Keratinocyte (primary cell): ENCODE data around the gene ZNF516. TPM values are rescaled to one million over a fixed set of nuclear protein-coding genes. Genes with fewer than 3 reads are reported as not detected.

Experiments used
- DNase-seq: peaks from one replicate; pipeline ENCODE4 v3.0.0-alpha.2; 2011; ENCODE audit warnings: low read depth, missing footprints, low spot score
- FAIRE-seq: peaks from 2 replicates; lab custom pipeline; 2011; peaks lifted over from hg19 to GRCh38; lab: Jason Lieb, UNC
- H2AFZ ChIP-seq: 2 replicates; pipeline ENCODE4 v1.6.0; 2012; ENCODE audit warnings: low read length, control low read depth, inconsistent platforms; ENCODE audit not compliant: control insufficient read depth
- H3K27ac ChIP-seq: 2 replicates; pipeline ENCODE4 v1.5.1; 2011; ENCODE audit warnings: low read length; ENCODE audit not compliant: control insufficient read depth, insufficient read depth
- H3K27me3 ChIP-seq: 3 replicates; pipeline ENCODE4 v1.6.0; 2011; ENCODE audit warnings: low read length; ENCODE audit not compliant: control insufficient read depth, insufficient read depth; ENCODE audit errors: extremely low read depth
- H3K36me3 ChIP-seq, 2 experiments: 2 replicates in 1 of 2; 3 replicates in 1 of 2; pipeline ENCODE4 v1.5.1; 2011; ENCODE audit warnings: low read length in 2 of 2, mild to moderate bottlenecking in 1 of 2; ENCODE audit not compliant: control insufficient read depth in 2 of 2, insufficient read depth in 2 of 2; ENCODE audit errors: extremely low read depth in 1 of 2
- H3K4me1 ChIP-seq: 3 replicates; pipeline ENCODE4 v1.5.1; 2011; ENCODE audit warnings: low read length; ENCODE audit not compliant: control insufficient read depth, insufficient read depth; ENCODE audit errors: extremely low read depth
- H3K4me2 ChIP-seq: 3 replicates; pipeline ENCODE4 v1.6.0; 2011; ENCODE audit warnings: low read depth, low read length; ENCODE audit not compliant: control insufficient read depth, insufficient read depth; ENCODE audit errors: extremely low read depth
- H3K4me3 ChIP-seq, 3 experiments: fragments of 200-600 bp in 1 of 3; sonication (generic) in 1 of 3; 2 replicates in 2 of 3; 3 replicates in 1 of 3; pipeline ENCODE4 v1.5.1; 2011 to 2016; ENCODE audit warnings: low read length in 3 of 3, mild to moderate bottlenecking in 3 of 3, control low read depth in 2 of 3, inconsistent platforms in 1 of 3, low read depth in 1 of 3, mixed read lengths in 1 of 3, mixed run types in 1 of 3, moderate library complexity in 1 of 3; ENCODE audit not compliant: control insufficient read depth in 2 of 3, insufficient read depth in 2 of 3; ENCODE audit errors: extremely low read depth in 1 of 3
- H3K79me2 ChIP-seq: 2 replicates; pipeline ENCODE4 v1.6.0; 2012; ENCODE audit warnings: low read length; ENCODE audit not compliant: control insufficient read depth, insufficient read depth
- H3K9ac ChIP-seq: 3 replicates; pipeline ENCODE4 v1.6.0; 2011; ENCODE audit warnings: low read length; ENCODE audit not compliant: control insufficient read depth, insufficient read depth; ENCODE audit errors: extremely low read depth
- H3K9me1 ChIP-seq: 3 replicates; pipeline ENCODE4 v1.6.0; 2011; ENCODE audit warnings: low read length; ENCODE audit not compliant: control insufficient read depth, insufficient read depth; ENCODE audit errors: extremely low read depth
- H3K9me3 ChIP-seq: 2 replicates; pipeline ENCODE4 v1.5.1; 2012; ENCODE audit warnings: low read depth, low read length; ENCODE audit not compliant: control insufficient read depth
- H4K20me1 ChIP-seq: 3 replicates; pipeline ENCODE4 v1.6.0; 2011; ENCODE audit warnings: low read length; ENCODE audit not compliant: control insufficient read depth, insufficient read depth; ENCODE audit errors: extremely low read depth
- CTCF ChIP-seq, 3 experiments: IDR thresholded peaks in 1 of 3; conservative IDR thresholded peaks in 1 of 3; optimal IDR thresholded peaks in 1 of 3; 2 replicates in 2 of 3; 3 replicates in 1 of 3; pipeline versions ENCODE3 to v1.5.1; 2011; ENCODE audit warnings: low read length in 3 of 3, mild to moderate bottlenecking in 3 of 3, moderate library complexity in 2 of 3, control low read depth in 1 of 3, inconsistent platforms in 1 of 3; ENCODE audit not compliant: insufficient read depth in 2 of 3; ENCODE audit errors: extremely low read depth in 1 of 3
- EZH2 ChIP-seq: IDR thresholded peaks from one replicate; pipeline ENCODE4 v1.6.1; 2012; ENCODE audit warnings: inconsistent platforms, mild to moderate bottlenecking, low read length, moderate library complexity
- dilution Hi-C: fragments of 300-500 bp; cut with MboI; formaldehyde crosslinking; loops from one replicate; pipeline ENCODE4 v1.7.0; 2020; ENCODE audit warnings: low sequenced_read_pairs; ENCODE audit not compliant: extremely low pct_ligation_motif_present
- polyA plus RNA-seq, 5 experiments: library from polyadenylated mRNA; depleted of rRNA in 3 of 5; stranded (reverse) in 3 of 5; stranded (forward) in 1 of 5; unstranded in 1 of 5; fragments of >200 nt; gene quantifications; 1 replicate in 1 of 5; 2 replicates in 3 of 5; 3 replicates in 1 of 5; pipeline versions ENCODE4 v1.2.1 to v1.2.3, GENCODE V29; 2011 to 2012; ENCODE audit warnings: missing spikeins in 2 of 5, low read depth in 1 of 5, low replicate concordance in 1 of 5

The ZNF516 gene
- polyA plus RNA-seq, 1 donor (not counting 4 experiments of a cell fraction or from before 2014, with no cell fraction given): 9.3 TPM

GRCh38 chr18:76425146-76426131, 69.6 kb downstream of the ZNF516 start:
- no peak overlapping the region for H2AFZ ChIP-seq
- FAIRE-seq: no peak
- H3K9me1 ChIP-seq: no peaks in the 10 kb centered on the region
- peaks cover 12% of the 10 kb centered on the region for H4K20me1 ChIP-seq
- DNase-seq: no peak
- no peaks in the 10 kb centered on the region for H3K27me3 ChIP-seq
- no peak overlapping the region for H3K9ac ChIP-seq
- peaks cover 0 to 2% of the 10 kb centered on the region in 2 experiments for H3K36me3 ChIP-seq
- H3K27ac ChIP-seq: no peak overlapping the region
- H3K4me3 ChIP-seq: no peak overlapping the region
- no peak for TF ChIP-seq CTCF (optimal IDR thresholded peaks at IDR 0.05 in 1 of 3, IDR thresholded peaks at IDR 0.05 in 1 of 3, conservative IDR thresholded peaks at IDR 0.05 in 1 of 3; ENCODE audit: extremely low read depth in 1 of 3, insufficient read depth in 2 of 3, low read length in 3 of 3)
- no peak for TF ChIP-seq EZH2
- dilution Hi-C loops: no loop called here
- H3K4me2 ChIP-seq: no peak overlapping the region
- no peaks in the 10 kb centered on the region for H3K9me3 ChIP-seq
- H3K4me1 ChIP-seq: peaks cover 5% of the 10 kb centered on the region
- H3K79me2 ChIP-seq: peaks cover 63% of the 10 kb centered on the region

- H3K4me2 ChIP-seq: no peak overlapping the region
- TF ChIP-seq EZH2 (no peak), CTCF (optimal IDR thresholded peaks at IDR 0.05 in 1 of 3, IDR thresholded peaks at IDR 0.05 in 1 of 3, conservative IDR thresholded peaks at IDR 0.05 in 1 of 3; ENCODE audit: extremely low read depth in 1 of 3, insufficient read depth in 2 of 3, low read length in 3 of 3) (no peak)
- dilution Hi-C loops: no loop called here
- H3K9me3 ChIP-seq: no peaks in the 10 kb centered on the region
- no peak for FAIRE-seq
- peaks cover 12% of the 10 kb centered on the region for H4K20me1 ChIP-seq
- peaks cover 5% of the 10 kb centered on the region for H3K4me1 ChIP-seq
- H3K9me1 ChIP-seq: no peaks in the 10 kb centered on the region
- H3K27ac ChIP-seq: no peak overlapping the region
- peaks cover 62% of the 10 kb centered on the region for H3K79me2 ChIP-seq
- no peak overlapping the region for H2AFZ ChIP-seq
- no peak overlapping the region for H3K9ac ChIP-seq
- H3K4me3 ChIP-seq: no peak overlapping the region
- DNase-seq: no peak
- H3K27me3 ChIP-seq: no peaks in the 10 kb centered on the region
- H3K36me3 ChIP-seq: peaks cover 0 to 2% of the 10 kb centered on the region in 2 experiments
These were observed 72.2 kb downstream of the ZNF516 start for GRCh38 chr18:76422838-76423237.
